PC-9 (cell line): ENCODE measurements around the gene DGKA. TPM values are rescaled to one million over a fixed set of nuclear protein-coding genes. Genes with fewer than 3 reads are reported as not detected.

Experiments used
- Bru-seq: library from RNA; stranded (reverse); fragments of 400-500 nt; gene quantifications from one replicate; lab custom pipeline; 2021; lab: Mats Ljungman, UMichigan
- BruChase-seq, 2 experiments: library from RNA; stranded (reverse); fragments of 400-500 nt; gene quantifications; one replicate each; lab custom pipeline; 2021; lab: Mats Ljungman, UMichigan
- BruUV-seq: library from RNA; stranded (reverse); fragments of 400-500 nt; replicated peaks from 2 replicates; lab custom pipeline; 2021; lab: Mats Ljungman, UMichigan
- CTCF ChIA-PET: fragments of 300-600 bp; sonication (Branson Sonifier 250); formaldehyde crosslinking; loops from one replicate; lab custom pipeline; 2022; ENCODE audit warnings: antibody characterized with exemption; lab: Charles Lee
- POLR2A ChIA-PET: fragments of 300-600 bp; sonication (Branson Sonifier 250); formaldehyde crosslinking; loops from one replicate; lab custom pipeline; 2022; ENCODE audit warnings: antibody characterized with exemption; ENCODE audit not compliant: unreplicated experiment; lab: Charles Lee
- DNase-seq, 2 experiments: peaks; one replicate each; pipeline versions ENCODE4 v3.0.0 to v3.0.0-alpha.2; 2015 to 2022; ENCODE audit warnings: mixed read lengths in 1 of 2
- H2AFZ ChIP-seq: fragments of 200-600 bp; sonication (generic); 2 replicates; pipeline ENCODE4 v1.8.1; 2017; ENCODE audit warnings: antibody characterized with exemption
- H3F3A ChIP-seq: fragments of 200-600 bp; sonication (generic); 2 replicates; pipeline ENCODE4 v1.8.1; 2017; ENCODE audit warnings: antibody characterized with exemption, mild to moderate bottlenecking, low read depth; ENCODE audit not compliant: insufficient read depth
- H3K27ac ChIP-seq: fragments of 200-600 bp; sonication (generic); 2 replicates; pipeline ENCODE4 v1.6.1; 2016; ENCODE audit warnings: mixed run types
- H3K27me3 ChIP-seq: fragments of 200-600 bp; sonication (generic); 2 replicates; pipeline ENCODE4 v1.6.1; 2016; ENCODE audit warnings: low read depth, mixed run types; ENCODE audit not compliant: insufficient read depth
- H3K36me3 ChIP-seq: fragments of 200-600 bp; sonication (generic); 2 replicates; pipeline ENCODE4 v1.6.1; 2016; ENCODE audit warnings: low read depth, mixed run types
- H3K4me1 ChIP-seq: fragments of 200-600 bp; sonication (generic); replicated peaks from 2 replicates; pipeline ENCODE4 v1.6.1; 2016; ENCODE audit warnings: mixed run types; ENCODE audit not compliant: insufficient read depth
- H3K4me2 ChIP-seq: fragments of 200-600 bp; sonication (generic); 2 replicates; pipeline ENCODE4 v1.6.1; 2017; ENCODE audit warnings: mixed run types
- H3K4me3 ChIP-seq: fragments of 200-600 bp; sonication (generic); 2 replicates; pipeline ENCODE4 v1.6.1; 2016; ENCODE audit warnings: mixed run types
- H3K79me2 ChIP-seq: fragments of 200-600 bp; sonication (generic); 2 replicates; pipeline ENCODE4 v1.6.1; 2017; ENCODE audit warnings: low read depth, mixed run types
- H3K9me2 ChIP-seq: fragments of 200-600 bp; sonication (generic); 2 replicates; pipeline ENCODE4 v1.8.1; 2017; ENCODE audit warnings: mild to moderate bottlenecking; ENCODE audit not compliant: insufficient read depth
- H3K9me3 ChIP-seq: fragments of 200-600 bp; sonication (generic); 2 replicates; pipeline ENCODE4 v1.8.1; 2016; ENCODE audit warnings: low read depth; ENCODE audit not compliant: insufficient read depth
- H4K20me1 ChIP-seq: fragments of 200-600 bp; sonication (generic); 2 replicates; pipeline ENCODE4 v1.8.1; 2017; ENCODE audit not compliant: insufficient read depth
- EZH2 ChIP-seq: fragments of 200-600 bp; sonication (generic); IDR thresholded peaks from 2 replicates; pipeline ENCODE4 v1.8.0; 2017; ENCODE audit warnings: antibody characterized with exemption, low read depth
- intact Hi-C: fragments of 100-400 bp; cut with micrococcal nuclease; formaldehyde crosslinking; loops from one replicate; pipeline ENCODE4 v1.10.0; 2022; ENCODE audit not compliant: unreplicated experiment
- long read RNA-seq: library from polyadenylated mRNA; stranded (forward); transcript quantifications from one replicate; pipeline ENCODE4 v2.0.0, GENCODE V29; 2022
- total RNA-seq: library from RNA; stranded (reverse); gene quantifications from 2 replicates; pipeline ENCODE4 v1.2.3, GENCODE V29; 2021
- TF ChIP-seq, protein P1 (sequence below): fragments of 200-600 bp; sonication (generic); conservative IDR thresholded peaks from 2 replicates; pipeline ENCODE4 v1.6.1; 2017; ENCODE audit warnings: mixed run types, antibody characterized with exemption, mild to moderate bottlenecking, moderate library complexity

Gene DGKA
- total RNA-seq (86.6 and 91.0 TPM in 2 replicates), Bru-seq, nascent RNA (percentile 69 among the genes with signal in this experiment), BruChase-seq, experiment 1, labeled RNA remaining after a 2-hour chase (percentile 81 among the genes with signal in this experiment), BruChase-seq, experiment 2, labeled RNA remaining after a 6-hour chase (percentile 79 among the genes with signal in this experiment)
- long read RNA-seq, transcript DGKA-202 (24 exons, 2,770 nt), result minor isoform, 5 of 57 reads
- long read RNA-seq, transcript DGKA-201 (24 exons, 2,909 nt), result major isoform, 10 of 57 reads
- long read RNA-seq, partial matches to known transcripts, result 2 of 57 reads
- long read RNA-seq, other reads (novel, unspliced or antisense), result 40 of 57 reads

DNA sequence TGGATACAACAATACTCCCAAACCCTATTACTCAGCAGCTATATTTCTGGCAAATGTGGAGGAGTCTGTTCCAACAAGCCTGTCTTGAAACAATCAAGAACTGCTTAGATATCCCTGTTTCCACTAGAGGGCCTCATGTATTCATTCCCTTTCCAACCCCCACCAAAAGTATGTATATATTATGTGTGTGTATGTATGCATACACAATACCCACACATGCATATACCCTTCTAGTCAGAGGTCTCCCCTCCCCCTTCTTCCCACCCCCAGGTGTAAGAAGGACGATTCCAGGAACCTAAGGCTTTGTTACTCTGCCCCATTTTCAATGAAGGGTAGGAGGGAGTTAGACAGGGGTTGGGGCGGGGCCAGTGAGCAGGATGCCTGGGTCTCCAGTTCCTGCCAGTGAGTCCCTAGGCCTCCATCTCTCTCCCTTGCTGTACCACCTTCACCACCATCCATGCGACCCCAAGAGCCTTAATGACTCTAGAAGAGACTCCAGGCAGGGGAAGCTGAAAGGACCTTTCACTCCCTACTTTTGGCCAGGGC, at the start of gene DGKA:
TSS of gene DGKA (plus strand) at position 392 of the 546 bp plus-strand sequence. CDS start 5,342 bp downstream, outside the sequence.
- DNase-seq, result peak; percentile 34 to 59
- H3K4me3 ChIP-seq, result peak within 1 kb of the TSS; percentile 78
- no peaks in the 10 kb centered on the region for H3K27me3 ChIP-seq
- no peak for TF ChIP-seq EZH2
- TF ChIP-seq, protein P1, sequence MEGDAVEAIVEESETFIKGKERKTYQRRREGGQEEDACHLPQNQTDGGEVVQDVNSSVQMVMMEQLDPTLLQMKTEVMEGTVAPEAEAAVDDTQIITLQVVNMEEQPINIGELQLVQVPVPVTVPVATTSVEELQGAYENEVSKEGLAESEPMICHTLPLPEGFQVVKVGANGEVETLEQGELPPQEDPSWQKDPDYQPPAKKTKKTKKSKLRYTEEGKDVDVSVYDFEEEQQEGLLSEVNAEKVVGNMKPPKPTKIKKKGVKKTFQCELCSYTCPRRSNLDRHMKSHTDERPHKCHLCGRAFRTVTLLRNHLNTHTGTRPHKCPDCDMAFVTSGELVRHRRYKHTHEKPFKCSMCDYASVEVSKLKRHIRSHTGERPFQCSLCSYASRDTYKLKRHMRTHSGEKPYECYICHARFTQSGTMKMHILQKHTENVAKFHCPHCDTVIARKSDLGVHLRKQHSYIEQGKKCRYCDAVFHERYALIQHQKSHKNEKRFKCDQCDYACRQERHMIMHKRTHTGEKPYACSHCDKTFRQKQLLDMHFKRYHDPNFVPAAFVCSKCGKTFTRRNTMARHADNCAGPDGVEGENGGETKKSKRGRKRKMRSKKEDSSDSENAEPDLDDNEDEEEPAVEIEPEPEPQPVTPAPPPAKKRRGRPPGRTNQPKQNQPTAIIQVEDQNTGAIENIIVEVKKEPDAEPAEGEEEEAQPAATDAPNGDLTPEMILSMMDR, result peak; percentile 77
- POLR2A ChIA-PET, result interaction anchor here (0.9 kb wide), 1 partner anchor 113 kb away, joined by 8 read pairs; the partner anchor contains the start of genes ORMDL2 and SARNP
- H3K36me3 ChIP-seq, result no peaks in the 10 kb centered on the region
- peaks cover 43% of the 10 kb centered on the region for H3K79me2 ChIP-seq
- H3K4me1 ChIP-seq, result peaks cover 58% of the 10 kb centered on the region
- H3K4me2 ChIP-seq, result peak within 1 kb of the TSS; percentile 98
- CTCF ChIA-PET, result interaction anchor here (0.6 to 0.7 kb wide), 6 partner anchors 9 to 192 kb away, joined by 3 to 6 read pairs (median 4); partner anchors contain the start of genes ORMDL2, RAB5B and SARNP
- H3K9me3 ChIP-seq, result no peaks in the 10 kb centered on the region
- no peaks in the 10 kb centered on the region for H3K9me2 ChIP-seq
- H4K20me1 ChIP-seq, result peaks cover 6% of the 10 kb centered on the region; the same call in 1 of the 2 replicates
- intact Hi-C loops, result loop anchor here (1.0 to 2.0 kb wide), 2 partner anchors 9 to 42 kb away; no protein-coding TSS in a partner anchor
- peak within 1 kb of the TSS; percentile 93 for H2AFZ ChIP-seq
- H3K27ac ChIP-seq, result peak within 1 kb of the TSS; percentile 56
- peaks cover 81% of the 10 kb centered on the region for H3F3A ChIP-seq
- BruUV-seq, result no TSS peak

DNA sequence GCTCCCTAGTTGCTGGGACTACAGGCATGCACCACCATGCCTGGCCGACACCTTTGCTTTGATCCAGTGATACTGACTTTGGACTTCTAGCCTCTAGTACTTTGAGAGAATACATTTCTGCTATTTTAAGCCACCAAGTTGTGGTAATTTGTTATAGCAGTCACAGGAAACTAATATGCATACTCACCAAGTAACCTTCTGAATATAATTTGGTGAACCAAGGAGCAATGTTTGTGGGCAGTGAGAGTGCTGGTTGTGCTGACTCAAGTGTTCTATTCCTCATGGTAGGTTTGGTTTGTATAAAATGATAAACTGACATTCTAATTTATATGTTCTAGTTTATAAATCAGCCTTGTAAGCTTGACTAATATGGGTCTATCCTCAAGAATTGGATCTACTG, 45.8 kb upstream of the DGKA start:
- no peak for TF ChIP-seq EZH2
- TF ChIP-seq, protein P1, result no peak
- POLR2A ChIA-PET, result no interaction called here
- CTCF ChIA-PET, result no interaction called here
- intact Hi-C loops, result no loop called here
- no peak overlapping the region for H3K4me3 ChIP-seq
- H2AFZ ChIP-seq, result no peak overlapping the region
- H3K9me3 ChIP-seq, result no peaks in the 10 kb centered on the region
- no peak for DNase-seq
- no TSS peak for BruUV-seq
- no peaks in the 10 kb centered on the region; the same call in 1 of the 2 replicates for H4K20me1 ChIP-seq
- no peaks in the 10 kb centered on the region for H3K27me3 ChIP-seq
- no peak overlapping the region for H3K27ac ChIP-seq
- H3K4me1 ChIP-seq, result 0 out of 2 replicates have a peak, but pooled peaks cover 5% of the 10 kb centered on the region
- H3K9me2 ChIP-seq, result no peaks in the 10 kb centered on the region
- no peaks in the 10 kb centered on the region for H3K79me2 ChIP-seq
- peaks cover 6% of the 10 kb centered on the region; the same call in 1 of the 2 replicates for H3F3A ChIP-seq
- no peaks in the 10 kb centered on the region for H3K36me3 ChIP-seq
- no peak overlapping the region for H3K4me2 ChIP-seq

DNA sequence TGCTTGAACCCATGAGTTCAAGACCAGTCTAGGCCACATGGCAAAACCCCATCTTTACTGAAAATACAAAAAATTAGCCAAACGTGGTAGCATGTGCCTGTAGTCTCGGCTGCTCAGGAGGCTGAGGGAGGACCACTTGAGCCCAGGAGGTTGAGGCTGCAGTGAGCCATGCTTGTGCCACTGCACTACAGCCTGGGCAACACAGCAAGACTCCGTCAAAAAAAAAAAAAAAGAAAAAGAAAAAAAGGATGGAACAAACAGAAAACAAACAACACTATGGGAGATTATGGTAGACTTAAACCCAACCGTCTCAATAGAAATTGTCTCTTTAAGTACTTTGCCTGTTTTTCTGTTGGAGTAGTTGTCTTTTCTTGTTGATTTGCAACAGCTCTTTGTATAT, 39.7 kb upstream of the DGKA start:
- ChIA-PET POLR2A (no interaction called here), CTCF (no interaction called here)
- Histone ChIP-seq H3F3A (no peaks in the 10 kb centered on the region), H3K79me2 (no peaks in the 10 kb centered on the region), H3K27ac (no peak overlapping the region), H2AFZ (no peak overlapping the region), H3K4me2 (no peak overlapping the region), H3K4me3 (no peak overlapping the region), H3K27me3 (no peaks in the 10 kb centered on the region), H3K9me2 (no peaks in the 10 kb centered on the region), H4K20me1 (no peaks in the 10 kb centered on the region), H3K9me3 (no peaks in the 10 kb centered on the region), H3K36me3 (no peaks in the 10 kb centered on the region), H3K4me1 (no peaks in the 10 kb centered on the region)
- DNase-seq, result no peak
- BruUV-seq, result no TSS peak
- intact Hi-C loops, result no loop called here
- no peak for TF ChIP-seq EZH2
- TF ChIP-seq, protein P1, result no peak
